Activated CD4-positive, alpha-beta T cell treated with anti-CD3 and anti-CD28 coated beads, Interleukin-2, amount 10 ng/mL, durations not matched to agents 7 days and 5 days (primary cell): ENCODE measurements around the gene DCAF12L1. TPM values are rescaled to one million over a fixed set of nuclear protein-coding genes. Genes with fewer than 3 reads are reported as not detected.

Experiments
- CTCF ChIA-PET: fragments of 350-600 bp; sonication (Branson Sonifier 250); formaldehyde crosslinking; loops from one replicate; lab custom pipeline; 2021; ENCODE audit warnings: antibody characterized with exemption; lab: Charles Lee
- POLR2A ChIA-PET: fragments of 350-600 bp; sonication (Branson Sonifier 250); formaldehyde crosslinking; loops from one replicate; lab custom pipeline; 2021; ENCODE audit warnings: antibody characterized with exemption; lab: Charles Lee
- DNase-seq: peaks from one replicate; pipeline ENCODE4 v3.0.0-alpha.2; 2020
- H3K27ac Mint-ChIP-seq: one replicate; pipeline ENCODE4 v1.8.0; 2021; ENCODE audit warnings: mild to moderate bottlenecking, moderate library complexity, mixed read lengths
- H3K27me3 Mint-ChIP-seq: one replicate; pipeline ENCODE4 v1.8.0; 2021; ENCODE audit warnings: mixed read lengths
- H3K36me3 Mint-ChIP-seq: one replicate; pipeline ENCODE4 v1.8.0; 2021; ENCODE audit warnings: low read depth, mixed read lengths
- H3K4me1 Mint-ChIP-seq: one replicate; pipeline ENCODE4 v1.8.0; 2021; ENCODE audit warnings: mixed read lengths
- H3K4me3 Mint-ChIP-seq: one replicate; pipeline ENCODE4 v1.8.0; 2021; ENCODE audit warnings: mild to moderate bottlenecking, moderate library complexity, mixed read lengths
- H3K9me3 Mint-ChIP-seq: one replicate; pipeline ENCODE4 v1.8.0; 2021; ENCODE audit warnings: mixed read lengths
- total RNA-seq, 2 experiments: library from RNA; stranded (reverse); gene quantifications; one replicate each; pipeline ENCODE4 v1.2.3, GENCODE V29; 2021

The DCAF12L1 gene
- total RNA-seq, result not detected

DNA sequence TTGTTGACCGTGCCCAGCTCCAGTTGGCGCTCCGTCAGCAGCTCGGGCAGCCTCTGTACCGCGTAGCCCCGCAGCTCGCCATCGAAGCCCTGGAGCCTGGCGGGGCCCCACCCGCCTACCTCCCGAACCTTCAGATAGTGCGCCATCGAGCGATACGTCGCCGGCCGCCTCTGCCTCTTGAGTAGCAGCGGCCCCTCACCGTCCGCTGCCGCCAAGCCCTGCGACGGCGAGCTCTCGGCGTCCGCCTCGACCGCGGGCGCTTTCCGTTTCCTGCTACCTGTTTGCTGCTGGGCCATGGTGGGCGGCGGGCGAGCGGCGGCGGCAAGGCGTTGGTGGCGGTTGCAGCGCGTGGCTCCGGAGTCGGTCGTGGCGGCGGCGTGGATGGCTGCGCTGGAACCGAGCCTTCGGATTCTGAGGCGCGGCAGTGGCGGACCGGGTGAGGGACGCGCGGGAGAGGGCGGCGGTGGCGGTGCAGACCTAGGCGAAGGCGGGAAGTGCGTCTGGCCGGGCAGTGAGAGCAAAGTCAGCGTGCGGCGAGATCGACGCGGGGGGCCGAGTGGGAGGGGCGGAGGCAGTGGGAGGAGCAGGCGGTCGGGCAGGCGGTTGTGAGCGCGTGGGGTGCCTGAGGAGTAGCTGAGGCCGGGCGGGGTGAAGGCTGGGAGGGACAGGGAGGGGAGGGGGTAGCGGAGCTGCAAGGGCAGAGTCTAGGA is at the start of gene DCAF12L1:
TSS of gene DCAF12L1 (minus strand) at position 502 of the 710 bp plus-strand sequence. CDS start at position 296, 206 bp downstream.
- no peaks in the 10 kb centered on the region for H3K4me1 Mint-ChIP-seq
- no peak within 1 kb of the TSS for H3K4me3 Mint-ChIP-seq
- no peak within 1 kb of the TSS for H3K27ac Mint-ChIP-seq

GRCh38 chrX:126580877-126581276 is 28.3 kb upstream of the DCAF12L1 start:
- H3K27ac Mint-ChIP-seq, result no peak overlapping the region
- H3K9me3 Mint-ChIP-seq, result no peaks in the 10 kb centered on the region
- H3K36me3 Mint-ChIP-seq, result no peaks in the 10 kb centered on the region
- H3K4me3 Mint-ChIP-seq, result no peak overlapping the region
- H3K4me1 Mint-ChIP-seq, result no peaks in the 10 kb centered on the region
- no peak for DNase-seq
- POLR2A ChIA-PET, result no interaction called here
- no peaks in the 10 kb centered on the region for H3K27me3 Mint-ChIP-seq
- CTCF ChIA-PET, result no interaction called here

More for the DNA sequence above, at the start of gene DCAF12L1:
- Mint-ChIP-seq H3K36me3 (no peaks in the 10 kb centered on the region), H3K9me3 (no peaks in the 10 kb centered on the region), H3K27me3 (no peaks in the 10 kb centered on the region)
- ChIA-PET CTCF (no interaction called here), POLR2A (no interaction called here)
- no peak for DNase-seq

DNA sequence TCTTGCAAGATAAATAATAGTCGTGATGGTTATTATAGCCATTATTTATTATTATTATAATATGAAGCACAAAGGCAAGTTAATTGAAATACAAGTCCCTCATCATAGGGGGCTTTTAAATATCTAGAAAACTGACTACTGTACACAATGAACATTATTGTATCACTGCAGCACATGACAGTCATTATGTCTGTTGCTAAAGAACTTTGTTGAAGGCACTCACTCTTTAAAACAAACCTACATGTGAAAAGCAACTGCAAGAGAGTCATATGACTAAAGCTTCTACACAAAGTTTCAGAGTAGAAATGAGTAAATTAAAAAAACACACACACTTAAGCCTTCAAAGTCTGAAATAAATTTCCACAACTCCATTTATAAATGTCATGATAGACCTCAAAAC is 23.3 kb upstream of the DCAF12L1 start:
- POLR2A ChIA-PET, result no interaction called here
- Mint-ChIP-seq H3K4me1 (no peaks in the 10 kb centered on the region), H3K27ac (no peak overlapping the region), H3K36me3 (no peaks in the 10 kb centered on the region), H3K27me3 (no peaks in the 10 kb centered on the region), H3K4me3 (no peak overlapping the region), H3K9me3 (no peaks in the 10 kb centered on the region)
- DNase-seq, result no peak
- CTCF ChIA-PET, result no interaction called here

GRCh38 chrX:126557151-126557550 is 4.5 kb upstream of the DCAF12L1 start:
- H3K36me3 Mint-ChIP-seq, result no peaks in the 10 kb centered on the region
- no peak for DNase-seq
- H3K4me1 Mint-ChIP-seq, result no peaks in the 10 kb centered on the region
- no peak overlapping the region for H3K27ac Mint-ChIP-seq
- H3K27me3 Mint-ChIP-seq, result no peaks in the 10 kb centered on the region
- ChIA-PET POLR2A (no interaction called here), CTCF (no interaction called here)
- H3K9me3 Mint-ChIP-seq, result no peaks in the 10 kb centered on the region
- H3K4me3 Mint-ChIP-seq, result no peak overlapping the region

DNA sequence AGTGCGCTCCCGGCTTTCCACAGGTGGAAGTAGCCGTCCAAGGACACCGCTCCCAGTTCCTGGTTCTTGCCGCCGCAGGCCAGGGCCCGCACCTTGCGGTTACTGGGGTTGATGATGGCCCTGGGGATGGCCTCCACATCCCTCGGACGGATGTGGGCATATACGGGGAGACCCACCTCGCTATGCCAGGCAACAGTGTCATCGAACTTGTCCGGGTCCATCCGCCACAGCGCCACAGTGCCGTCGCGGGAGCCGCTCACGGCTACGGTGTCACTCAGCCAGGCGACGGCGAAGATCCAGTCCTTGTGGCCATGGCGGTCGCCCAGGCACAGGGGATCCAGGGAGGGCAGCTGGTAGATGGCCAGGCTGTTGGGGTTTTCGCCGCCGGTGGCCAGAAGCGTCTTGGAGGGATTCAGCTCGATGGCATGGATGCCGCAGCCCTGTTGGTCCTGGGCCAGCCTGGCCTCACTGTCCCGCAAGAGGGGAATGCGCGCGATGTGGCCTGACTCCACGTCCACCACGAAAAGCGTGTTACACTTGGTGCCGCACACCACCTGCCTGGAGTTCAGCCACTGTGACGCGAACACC is 795 bp downstream of the DCAF12L1 start:
- Mint-ChIP-seq H3K4me1 (no peaks in the 10 kb centered on the region), H3K27me3 (no peaks in the 10 kb centered on the region), H3K36me3 (no peaks in the 10 kb centered on the region), H3K27ac (no peak overlapping the region), H3K4me3 (no peak overlapping the region), H3K9me3 (no peaks in the 10 kb centered on the region)
- no peak for DNase-seq
- CTCF ChIA-PET, result no interaction called here
- POLR2A ChIA-PET, result no interaction called here

- DNase-seq, result no peak
- no peak overlapping the region for H3K27ac Mint-ChIP-seq
- H3K27me3 Mint-ChIP-seq, result no peaks in the 10 kb centered on the region
- H3K4me3 Mint-ChIP-seq, result no peak overlapping the region
- ChIA-PET POLR2A (no interaction called here), CTCF (no interaction called here)
- H3K9me3 Mint-ChIP-seq, result no peaks in the 10 kb centered on the region
- no peaks in the 10 kb centered on the region for H3K4me1 Mint-ChIP-seq
- H3K36me3 Mint-ChIP-seq, result no peaks in the 10 kb centered on the region
Measured at GRCh38 chrX:126551306-126551705, 1.3 kb downstream of the DCAF12L1 start.

- H3K27ac Mint-ChIP-seq, result no peak overlapping the region
- no peaks in the 10 kb centered on the region for H3K4me1 Mint-ChIP-seq
- H3K4me3 Mint-ChIP-seq, result no peak overlapping the region
- no peaks in the 10 kb centered on the region for H3K9me3 Mint-ChIP-seq
- CTCF ChIA-PET, result no interaction called here
- DNase-seq, result no peak
- no peaks in the 10 kb centered on the region for H3K36me3 Mint-ChIP-seq
- no peaks in the 10 kb centered on the region for H3K27me3 Mint-ChIP-seq
- POLR2A ChIA-PET, result no interaction called here
Measured at GRCh38 chrX:126550816-126551215, 1.8 kb downstream of the DCAF12L1 start.

DNA sequence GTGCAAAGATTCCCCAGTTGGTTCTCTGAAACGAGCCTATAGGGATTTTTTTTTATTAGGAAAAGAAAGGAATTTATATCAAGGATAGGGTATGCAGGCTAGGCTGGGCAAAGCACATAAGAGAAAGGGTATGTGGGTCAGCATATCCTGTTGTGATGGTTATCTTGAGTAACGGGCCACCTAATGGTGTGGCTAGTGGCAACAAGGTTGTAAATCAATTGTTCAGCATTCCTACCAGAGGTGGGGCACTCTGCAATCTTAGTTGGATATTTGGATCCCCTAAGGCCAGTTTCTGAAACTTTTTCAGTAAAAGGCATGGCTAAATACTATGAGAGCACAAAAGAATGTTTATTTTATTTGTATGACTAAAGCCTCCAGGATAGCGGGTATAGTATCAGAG is 42.7 kb downstream of the DCAF12L1 start:
- ChIA-PET POLR2A (no interaction called here), CTCF (no interaction called here)
- no peak overlapping the region for H3K4me3 Mint-ChIP-seq
- no peak overlapping the region for H3K27ac Mint-ChIP-seq
- no peaks in the 10 kb centered on the region for H3K27me3 Mint-ChIP-seq
- no peaks in the 10 kb centered on the region for H3K4me1 Mint-ChIP-seq
- DNase-seq, result no peak
- H3K9me3 Mint-ChIP-seq, result no peaks in the 10 kb centered on the region
- no peaks in the 10 kb centered on the region for H3K36me3 Mint-ChIP-seq
